Endothelial cell of umbilical vein (primary cell): Measurements from ENCODE around the gene SSTR5. TPM values are rescaled to one million over a fixed set of nuclear protein-coding genes. Genes with fewer than 3 reads are reported as not detected.

ENCODE experiments used
- BruUV-seq: library from RNA; stranded (reverse); fragments of 400-500 nt; replicated peaks from 2 replicates; lab custom pipeline; 2021; lab: Mats Ljungman, UMichigan
- CTCF ChIA-PET: fragments of 300-600, 350-600 bp; sonication (Branson Sonifier 250); formaldehyde crosslinking; loops from one replicate; lab custom pipeline; 2021; ENCODE audit warnings: antibody characterized with exemption, inconsistent platforms; lab: Charles Lee
- POLR2A ChIA-PET: fragments of 300-600, 350-600 bp; sonication (Branson Sonifier 250); formaldehyde crosslinking; loops from one replicate; lab custom pipeline; 2021; ENCODE audit warnings: antibody characterized with exemption, inconsistent platforms; lab: Charles Lee
- DNase-seq: peaks from one replicate; pipeline ENCODE4 v3.0.0-alpha.2; 2011; ENCODE audit warnings: low read depth, low spot score
- FAIRE-seq: peaks from 2 replicates; lab custom pipeline; 2011; peaks lifted over from hg19 to GRCh38; lab: Jason Lieb, UNC
- H2AFZ ChIP-seq: 2 replicates; pipeline ENCODE4 v1.6.0; 2012; ENCODE audit warnings: low read depth, low read length, control low read depth, inconsistent platforms
- H3K27ac ChIP-seq: 2 replicates; pipeline ENCODE4 v1.5.1; 2011; ENCODE audit warnings: low read depth, mild to moderate bottlenecking, control low read depth, low read length, moderate library complexity; ENCODE audit not compliant: insufficient read depth
- H3K27me3 ChIP-seq, 2 experiments: 2 replicates each; pipeline versions ENCODE4 v1.6.0 to v1.6.1; 2011; ENCODE audit warnings: low read length in 2 of 2, mixed read lengths in 1 of 2; ENCODE audit not compliant: control insufficient read depth in 2 of 2, insufficient read depth in 2 of 2
- H3K36me3 ChIP-seq, 2 experiments: 2 replicates in 1 of 2; 3 replicates in 1 of 2; pipeline ENCODE4 v1.5.1; 2011; ENCODE audit warnings: low read length in 2 of 2, mild to moderate bottlenecking in 1 of 2, moderate library complexity in 1 of 2; ENCODE audit not compliant: control insufficient read depth in 2 of 2, insufficient read depth in 2 of 2; ENCODE audit errors: extremely low read depth in 1 of 2
- H3K4me1 ChIP-seq: 3 replicates; pipeline ENCODE4 v1.5.1; 2011; ENCODE audit warnings: mild to moderate bottlenecking, low read length; ENCODE audit not compliant: control insufficient read depth, insufficient read depth; ENCODE audit errors: extremely low read depth
- H3K4me2 ChIP-seq: 2 replicates; pipeline ENCODE4 v1.6.1; 2011; ENCODE audit warnings: low read length, control low read depth, mixed read lengths; ENCODE audit not compliant: insufficient read depth
- H3K4me3 ChIP-seq, 3 experiments: fragments of 200-600 bp in 1 of 3; sonication (generic), shearing (Covaris generic) in 1 of 3; replicated peaks in 1 of 3; 2 replicates each; pipeline ENCODE4 v1.5.1; 2011 to 2016; ENCODE audit warnings: control low read depth in 3 of 3, low read length in 3 of 3, mild to moderate bottlenecking in 2 of 3, inconsistent platforms in 1 of 3, low read depth in 1 of 3, moderate library complexity in 1 of 3; ENCODE audit not compliant: insufficient read depth in 1 of 3
- H3K79me2 ChIP-seq: 2 replicates; pipeline ENCODE4 v1.6.0; 2012; ENCODE audit warnings: low read length, inconsistent platforms; ENCODE audit not compliant: control insufficient read depth, insufficient read depth
- H3K9ac ChIP-seq: replicated peaks from 2 replicates; pipeline ENCODE3; 2011; ENCODE audit warnings: low read length, control low read depth; ENCODE audit not compliant: insufficient read depth; ENCODE audit errors: extremely low read depth
- H3K9me1 ChIP-seq: replicated peaks from 3 replicates; pipeline ENCODE4 v1.6.0; 2011; ENCODE audit warnings: mild to moderate bottlenecking, low read length; ENCODE audit not compliant: control insufficient read depth, insufficient read depth; ENCODE audit errors: extremely low read depth
- H3K9me3 ChIP-seq: replicated peaks from 2 replicates; pipeline ENCODE4 v1.5.1; 2012; ENCODE audit warnings: low read length, inconsistent platforms; ENCODE audit not compliant: control insufficient read depth, insufficient read depth
- H4K20me1 ChIP-seq: replicated peaks from 2 replicates; pipeline ENCODE3; 2011; ENCODE audit warnings: mild to moderate bottlenecking, low read length; ENCODE audit not compliant: control insufficient read depth, insufficient read depth; ENCODE audit errors: extremely low read depth
- EZH2 ChIP-seq: IDR thresholded peaks from 2 replicates; pipeline ENCODE4 v1.6.1; 2012; ENCODE audit warnings: borderline replicate concordance, low read depth, mild to moderate bottlenecking, moderate library complexity, low read length, inconsistent platforms; ENCODE audit not compliant: severe bottlenecking
- FOS ChIP-seq: IDR thresholded peaks from 2 replicates; pipeline ENCODE4 v1.6.1; 2011; ENCODE audit warnings: mild to moderate bottlenecking, low read length, moderate library complexity, borderline replicate concordance; ENCODE audit not compliant: insufficient read depth
- GATA2 ChIP-seq: IDR thresholded peaks from 2 replicates; pipeline ENCODE4 v1.7.0; 2011; ENCODE audit warnings: low read depth, mild to moderate bottlenecking, moderate library complexity, mixed read lengths, low read length; ENCODE audit not compliant: insufficient read length, insufficient read depth
- JUN ChIP-seq: IDR thresholded peaks from 2 replicates; pipeline ENCODE4 v1.6.1; 2011; ENCODE audit warnings: borderline replicate concordance, low read depth; ENCODE audit not compliant: insufficient read length, insufficient read depth
- MYC ChIP-seq: IDR thresholded peaks from one replicate; pipeline ENCODE4 v1.6.1; 2011; ENCODE audit warnings: mild to moderate bottlenecking, low read depth, low read length
- POLR2A ChIP-seq: IDR thresholded peaks from 2 replicates; pipeline ENCODE4 v1.6.1; 2012; ENCODE audit warnings: low read depth, mild to moderate bottlenecking, control low read depth, low read length
- POLR2AphosphoS5 ChIP-seq: IDR thresholded peaks from 2 replicates; pipeline ENCODE4 v1.6.1; 2012; ENCODE audit warnings: low read depth, mild to moderate bottlenecking, control low read depth, low read length, moderate library complexity; ENCODE audit not compliant: insufficient read depth
- dilution Hi-C: fragments of 300-500 bp; cut with MboI; formaldehyde crosslinking; loops from one replicate; pipeline ENCODE4 v1.15.0; 2019; ENCODE audit warnings: low sequenced_read_pairs; ENCODE audit not compliant: extremely low pct_ligation_motif_present
- intact Hi-C: fragments of 100-400 bp; cut with micrococcal nuclease; formaldehyde crosslinking; loops from one replicate; pipeline ENCODE4 v1.10.0; 2022
- polyA plus RNA-seq, 4 experiments: library from polyadenylated mRNA; depleted of rRNA in 3 of 4; stranded (reverse) in 3 of 4; unstranded in 1 of 4; fragments of >200 nt; gene quantifications; 2 replicates each; pipeline versions ENCODE4 v1.2.1 to v1.2.3, GENCODE V29; 2011 to 2012; ENCODE audit warnings: missing spikeins in 1 of 4
- total RNA-seq: library from RNA; stranded (reverse); gene quantifications from 2 replicates; pipeline ENCODE4 v1.2.3, GENCODE V29; 2021
- TF ChIP-seq, protein P1 (sequence below): IDR thresholded peaks from 2 replicates; pipeline ENCODE4 v1.6.1; 2011; ENCODE audit not compliant: insufficient read depth, insufficient read length
- TF ChIP-seq, protein P2 (sequence below), 2 donors: IDR thresholded peaks; 1 replicate in 1 of 2; 2 replicates in 1 of 2; pipeline ENCODE4 v1.5.1; 2011; ENCODE audit warnings: low read length in 2 of 2, mild to moderate bottlenecking in 2 of 2, moderate library complexity in 2 of 2, control low read depth in 1 of 2, inconsistent platforms in 1 of 2, low read depth in 1 of 2; ENCODE audit not compliant: insufficient read depth in 1 of 2; ENCODE audit errors: extremely low read depth in 1 of 2

The SSTR5 gene
- total and polyA plus RNA-seq, 2 donors (not counting 3 experiments of a cell fraction or from before 2014, with no cell fraction given) = 0.24 to 0.52 TPM

- no peaks in the 10 kb centered on the region for H3K79me2 ChIP-seq
- H3K36me3 ChIP-seq = no peaks in the 10 kb centered on the region
- H2AFZ ChIP-seq = no peak overlapping the region
- dilution Hi-C loops (no loop called here), intact Hi-C loops (no loop called here)
- ChIA-PET POLR2A (no interaction called here), CTCF (interaction anchor here (1.7 kb wide), 1 partner anchor 63 kb away, joined by 4 read pairs; no protein-coding TSS in a partner anchor)
- no peaks in the 10 kb centered on the region for H3K9me3 ChIP-seq
- TF ChIP-seq EZH2 (no peak), FOS (no peak), GATA2 (no peak), POLR2AphosphoS5 (no peak), MYC (no peak), POLR2A (no peak), JUN (no peak)
- TF ChIP-seq, protein P1, sequence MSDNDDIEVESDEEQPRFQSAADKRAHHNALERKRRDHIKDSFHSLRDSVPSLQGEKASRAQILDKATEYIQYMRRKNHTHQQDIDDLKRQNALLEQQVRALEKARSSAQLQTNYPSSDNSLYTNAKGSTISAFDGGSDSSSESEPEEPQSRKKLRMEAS = no peak
- TF ChIP-seq, protein P2, sequence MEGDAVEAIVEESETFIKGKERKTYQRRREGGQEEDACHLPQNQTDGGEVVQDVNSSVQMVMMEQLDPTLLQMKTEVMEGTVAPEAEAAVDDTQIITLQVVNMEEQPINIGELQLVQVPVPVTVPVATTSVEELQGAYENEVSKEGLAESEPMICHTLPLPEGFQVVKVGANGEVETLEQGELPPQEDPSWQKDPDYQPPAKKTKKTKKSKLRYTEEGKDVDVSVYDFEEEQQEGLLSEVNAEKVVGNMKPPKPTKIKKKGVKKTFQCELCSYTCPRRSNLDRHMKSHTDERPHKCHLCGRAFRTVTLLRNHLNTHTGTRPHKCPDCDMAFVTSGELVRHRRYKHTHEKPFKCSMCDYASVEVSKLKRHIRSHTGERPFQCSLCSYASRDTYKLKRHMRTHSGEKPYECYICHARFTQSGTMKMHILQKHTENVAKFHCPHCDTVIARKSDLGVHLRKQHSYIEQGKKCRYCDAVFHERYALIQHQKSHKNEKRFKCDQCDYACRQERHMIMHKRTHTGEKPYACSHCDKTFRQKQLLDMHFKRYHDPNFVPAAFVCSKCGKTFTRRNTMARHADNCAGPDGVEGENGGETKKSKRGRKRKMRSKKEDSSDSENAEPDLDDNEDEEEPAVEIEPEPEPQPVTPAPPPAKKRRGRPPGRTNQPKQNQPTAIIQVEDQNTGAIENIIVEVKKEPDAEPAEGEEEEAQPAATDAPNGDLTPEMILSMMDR (IDR thresholded peaks at IDR 0.05; ENCODE audit: extremely low read depth in 1 of 2, insufficient read depth in 1 of 2, low read depth in 1 of 2, low read length in 2 of 2) = no peak
- no peak for DNase-seq
- no TSS peak for BruUV-seq
- H3K27ac ChIP-seq = no peak overlapping the region
- H3K4me1 ChIP-seq = no peaks in the 10 kb centered on the region
- H3K9ac ChIP-seq = no peak overlapping the region
- no peak overlapping the region for H3K4me3 ChIP-seq
- H4K20me1 ChIP-seq = no peaks in the 10 kb centered on the region
- H3K27me3 ChIP-seq = no peaks in the 10 kb centered on the region
- H3K9me1 ChIP-seq = no peaks in the 10 kb centered on the region
- no peak overlapping the region for H3K4me2 ChIP-seq
- no peak for FAIRE-seq
Measured at GRCh38 chr16:1120577-1120941, 48.0 kb downstream of the SSTR5 start.
